ENCODE measurements around the gene TP73. TPM values are rescaled to one million over a fixed set of nuclear protein-coding genes. Genes with fewer than 3 reads are reported as not detected.

The TP73 gene
- total RNA-seq, 1 donor from 2014 or later: 0.05 TPM

DNA sequence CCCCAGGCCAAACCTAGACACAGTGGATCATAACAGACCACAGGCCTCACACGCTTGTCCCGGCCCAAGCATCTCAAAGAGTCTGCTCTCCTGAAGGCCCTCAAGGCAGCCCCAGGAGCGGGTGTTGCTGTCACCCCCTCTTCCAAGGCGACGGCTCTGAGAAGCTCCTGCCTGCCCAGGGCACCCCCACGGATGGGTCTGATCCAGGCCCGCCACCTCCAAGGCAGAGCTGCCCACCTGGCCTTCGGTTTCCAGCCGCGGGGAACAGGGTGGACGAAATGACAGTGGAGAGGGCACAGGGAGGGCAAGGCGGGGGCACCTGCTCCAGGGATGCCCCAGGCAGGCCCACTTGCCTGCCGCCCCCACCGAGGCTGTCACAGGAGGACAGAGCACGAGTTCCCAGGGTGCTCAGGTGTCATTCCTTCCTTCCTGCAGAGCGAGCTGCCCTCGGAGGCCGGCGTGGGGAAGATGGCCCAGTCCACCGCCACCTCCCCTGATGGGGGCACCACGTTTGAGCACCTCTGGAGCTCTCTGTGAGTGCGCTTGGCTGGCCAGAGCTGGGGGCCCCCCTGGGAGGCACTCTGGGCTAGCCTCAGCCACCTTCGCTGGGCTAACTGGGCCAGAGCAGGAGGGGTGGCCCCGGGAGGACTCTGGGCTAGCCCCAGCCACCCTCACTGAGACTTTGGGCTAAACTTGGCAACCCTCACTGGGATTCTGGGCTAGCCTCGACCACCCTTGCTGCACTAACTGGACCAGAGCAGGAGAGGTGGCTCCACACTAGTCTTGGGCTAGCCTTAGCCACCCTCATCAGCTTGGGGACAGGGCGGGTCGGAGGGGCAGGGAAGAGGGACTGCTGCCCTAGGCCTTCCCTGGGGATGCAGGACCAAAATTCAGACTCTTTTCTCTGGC lies 29.8 kb downstream of the TP73 start:
- peaks cover 16% of the 10 kb centered on the region for H3K27me3 Mint-ChIP-seq (ENCODE audit: low read depth)
- no peak overlapping the region for H3K4me3 Mint-ChIP-seq (ENCODE audit: unreplicated experiment)
- H3K9me3 Mint-ChIP-seq (ENCODE audit: low read depth): no peaks in the 10 kb centered on the region
- TF ChIP-seq, protein P1, sequence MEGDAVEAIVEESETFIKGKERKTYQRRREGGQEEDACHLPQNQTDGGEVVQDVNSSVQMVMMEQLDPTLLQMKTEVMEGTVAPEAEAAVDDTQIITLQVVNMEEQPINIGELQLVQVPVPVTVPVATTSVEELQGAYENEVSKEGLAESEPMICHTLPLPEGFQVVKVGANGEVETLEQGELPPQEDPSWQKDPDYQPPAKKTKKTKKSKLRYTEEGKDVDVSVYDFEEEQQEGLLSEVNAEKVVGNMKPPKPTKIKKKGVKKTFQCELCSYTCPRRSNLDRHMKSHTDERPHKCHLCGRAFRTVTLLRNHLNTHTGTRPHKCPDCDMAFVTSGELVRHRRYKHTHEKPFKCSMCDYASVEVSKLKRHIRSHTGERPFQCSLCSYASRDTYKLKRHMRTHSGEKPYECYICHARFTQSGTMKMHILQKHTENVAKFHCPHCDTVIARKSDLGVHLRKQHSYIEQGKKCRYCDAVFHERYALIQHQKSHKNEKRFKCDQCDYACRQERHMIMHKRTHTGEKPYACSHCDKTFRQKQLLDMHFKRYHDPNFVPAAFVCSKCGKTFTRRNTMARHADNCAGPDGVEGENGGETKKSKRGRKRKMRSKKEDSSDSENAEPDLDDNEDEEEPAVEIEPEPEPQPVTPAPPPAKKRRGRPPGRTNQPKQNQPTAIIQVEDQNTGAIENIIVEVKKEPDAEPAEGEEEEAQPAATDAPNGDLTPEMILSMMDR (IDR thresholded peaks at IDR 0.05): no peak
- no peaks in the 10 kb centered on the region for H3K36me3 Mint-ChIP-seq (ENCODE audit: low read depth)
- peak; percentile 92 for DNase-seq (ENCODE audit: low spot score)
- H3K4me1 Mint-ChIP-seq (ENCODE audit: low read depth): no peaks in the 10 kb centered on the region
- no peak overlapping the region for H3K27ac Mint-ChIP-seq (ENCODE audit: unreplicated experiment)

DNA sequence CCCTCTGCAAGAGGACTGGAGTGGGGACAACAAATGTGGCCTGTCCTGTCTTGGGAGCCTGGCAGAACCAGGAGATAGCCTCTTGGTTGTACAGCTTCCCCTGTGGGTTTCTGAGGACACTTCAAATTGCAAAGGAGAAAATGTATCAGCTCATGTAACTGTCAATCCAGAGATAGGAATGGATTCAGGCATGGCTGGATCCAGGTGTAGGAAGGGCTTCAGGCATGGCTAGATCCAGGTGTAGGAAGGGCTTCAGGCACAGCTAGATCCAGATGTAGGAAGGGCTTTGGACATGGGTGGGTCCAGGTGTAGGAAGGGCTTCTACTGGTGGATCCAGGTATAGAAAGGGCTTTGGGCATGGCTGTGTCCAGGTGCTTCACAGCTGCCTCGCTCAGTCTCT lies 30.9 kb downstream of the TP73 start:
- no peaks in the 10 kb centered on the region for H3K9me3 Mint-ChIP-seq (ENCODE audit: low read depth)
- peaks cover 16% of the 10 kb centered on the region for H3K27me3 Mint-ChIP-seq (ENCODE audit: low read depth)
- no peak for DNase-seq (ENCODE audit: low spot score)
- no peaks in the 10 kb centered on the region for H3K4me1 Mint-ChIP-seq (ENCODE audit: low read depth)
- H3K27ac Mint-ChIP-seq (ENCODE audit: unreplicated experiment): no peak overlapping the region
- TF ChIP-seq, protein P1 (IDR thresholded peaks at IDR 0.05): no peak
- H3K4me3 Mint-ChIP-seq (ENCODE audit: unreplicated experiment): no peak overlapping the region
- H3K36me3 Mint-ChIP-seq (ENCODE audit: low read depth): no peaks in the 10 kb centered on the region

DNA sequence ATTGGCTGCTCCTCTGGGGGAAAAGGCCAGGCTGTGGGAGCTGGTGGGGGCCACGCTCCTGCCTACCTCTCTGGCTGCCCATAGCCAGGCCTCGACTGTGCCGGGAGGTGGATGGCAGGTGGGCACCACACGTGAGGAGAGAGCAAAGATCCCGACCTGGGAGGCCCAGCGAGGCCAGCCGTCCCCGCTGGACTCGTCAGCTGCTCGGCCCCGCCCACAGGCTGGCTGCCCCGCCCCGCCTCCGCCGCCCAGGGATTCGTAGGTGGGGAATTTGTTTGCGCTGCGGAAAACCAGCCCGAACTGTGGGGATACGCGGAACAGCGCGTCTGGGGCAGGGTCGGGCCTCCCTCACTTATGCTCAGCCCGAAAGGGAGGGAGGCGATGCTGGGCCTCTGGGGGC lies 31.7 kb downstream of the TP73 start:
- DNase-seq (ENCODE audit: low spot score): no peak
- no peak overlapping the region for H3K4me3 Mint-ChIP-seq (ENCODE audit: unreplicated experiment)
- H3K4me1 Mint-ChIP-seq (ENCODE audit: low read depth): no peaks in the 10 kb centered on the region

DNA sequence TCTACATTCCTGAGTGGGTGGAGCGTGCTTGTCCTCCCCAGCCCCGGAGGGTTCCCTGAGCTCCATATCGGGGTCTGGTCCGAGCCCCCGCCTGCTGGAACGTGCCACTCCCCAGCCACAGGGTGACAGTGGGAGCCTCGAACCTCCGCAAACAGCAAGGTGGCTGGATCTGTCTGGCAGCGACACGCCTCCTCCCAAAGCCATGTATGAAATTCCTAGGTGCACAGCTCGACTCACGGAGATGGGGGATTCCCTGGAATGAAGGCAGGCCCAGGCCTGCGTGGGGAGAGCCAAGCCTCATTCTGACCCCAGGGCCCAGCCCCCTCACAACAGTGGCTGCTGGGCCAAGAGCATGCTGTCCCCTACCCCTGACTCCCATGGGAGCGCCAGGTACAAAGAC lies 32.9 kb downstream of the TP73 start:
- TF ChIP-seq, protein P1 (IDR thresholded peaks at IDR 0.05): no peak
- Mint-ChIP-seq H3K4me1 (ENCODE audit: low read depth) (no peaks in the 10 kb centered on the region), H3K36me3 (ENCODE audit: low read depth) (no peaks in the 10 kb centered on the region), H3K9me3 (ENCODE audit: low read depth) (no peaks in the 10 kb centered on the region), H3K27me3 (ENCODE audit: low read depth) (peaks cover 5% of the 10 kb centered on the region), H3K4me3 (ENCODE audit: unreplicated experiment) (no peak overlapping the region), H3K27ac (ENCODE audit: unreplicated experiment) (no peak overlapping the region)
- no peak for DNase-seq (ENCODE audit: low spot score)

More for the DNA sequence above, 31.7 kb downstream of the TP73 start:
- peaks cover 15% of the 10 kb centered on the region for H3K27me3 Mint-ChIP-seq (ENCODE audit: low read depth)
- no peaks in the 10 kb centered on the region for H3K9me3 Mint-ChIP-seq (ENCODE audit: low read depth)
- TF ChIP-seq, protein P1 (IDR thresholded peaks at IDR 0.05): no peak
- H3K27ac Mint-ChIP-seq (ENCODE audit: unreplicated experiment): no peak overlapping the region
- H3K36me3 Mint-ChIP-seq (ENCODE audit: low read depth): no peaks in the 10 kb centered on the region

DNA sequence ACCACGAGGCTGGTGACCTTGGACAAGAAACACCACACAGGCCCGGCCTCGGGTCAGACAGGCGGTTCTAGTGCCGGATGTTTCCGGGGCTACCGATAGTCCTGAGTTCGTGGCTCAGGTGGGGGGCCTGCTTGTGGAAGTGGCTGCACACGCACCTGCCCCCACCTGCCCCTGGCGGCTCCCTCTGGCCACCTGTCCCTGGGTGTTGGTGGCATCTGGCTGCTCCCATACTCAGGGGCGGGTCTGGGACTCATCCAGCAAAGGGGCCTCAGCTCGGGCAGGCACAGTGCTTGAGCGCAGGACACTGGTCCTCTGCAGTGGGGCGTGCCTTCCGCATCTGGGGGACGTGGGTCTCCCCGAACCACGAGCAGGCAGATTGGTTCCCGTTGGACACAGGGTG lies 33.6 kb downstream of the TP73 start:
- TF ChIP-seq, protein P1 (IDR thresholded peaks at IDR 0.05): no peak
- Mint-ChIP-seq H3K27me3 (ENCODE audit: low read depth) (peaks cover 5% of the 10 kb centered on the region), H3K36me3 (ENCODE audit: low read depth) (no peaks in the 10 kb centered on the region), H3K4me1 (ENCODE audit: low read depth) (no peaks in the 10 kb centered on the region), H3K9me3 (ENCODE audit: low read depth) (no peaks in the 10 kb centered on the region), H3K27ac (ENCODE audit: unreplicated experiment) (no peak overlapping the region), H3K4me3 (ENCODE audit: unreplicated experiment) (no peak overlapping the region)
- no peak for DNase-seq (ENCODE audit: low spot score)
